K562 (cell line): Measurements from ENCODE around the gene FSCN2. TPM values are rescaled to one million over a fixed set of nuclear protein-coding genes. Genes with fewer than 3 reads are reported as not detected.

Source experiments
- MBD2 ChIP-seq: sonication (generic); IDR thresholded peaks from 2 replicates; pipeline ENCODE4 v1.6.1; 2016; ENCODE audit warnings: low read depth, borderline replicate concordance
- MGA ChIP-seq: fragments of 450-650 bp; IDR thresholded peaks from 2 replicates; pipeline ENCODE4 v1.6.1; 2016; ENCODE audit warnings: mild to moderate bottlenecking, moderate library complexity
- polyA plus RNA-seq, 8 experiments: library from polyadenylated mRNA; depleted of rRNA in 4 of 8; stranded (reverse) in 5 of 8; unstranded in 3 of 8; fragments of >200 nt; fragmentation: Nextera tagmentation in 2 of 8; fragmentation: Illumina TruSeq in 1 of 8; extraction: Ambion mirVana in 2 of 8; extraction: Trizol in 1 of 8; gene quantifications; 2 replicates each; pipeline versions ENCODE4 v1.2.1 to v1.2.3, GENCODE V29; 2011 to 2014; ENCODE audit warnings: inconsistent platforms in 1 of 8, missing spikeins in 1 of 8
- total RNA-seq, 7 experiments: library from RNA; depleted of rRNA in 6 of 7; stranded (reverse); fragments of >200 nt in 6 of 7; fragmentation: Illumina TruSeq in 2 of 7; extraction: Trizol in 2 of 7; gene quantifications; 2 replicates each; pipeline versions ENCODE4 v1.2.1 to v1.2.3, GENCODE V29; 2011 to 2021; ENCODE audit warnings: low replicate concordance in 1 of 7

The FSCN2 gene
- total and polyA plus RNA-seq, 9 of the 15 experiments (the other 6 are each of a cell fraction or from before 2014, with no cell fraction given) = 0.08 TPM; not detected in 8

GRCh38 chr17:81487487-81488275 lies 40.5 kb upstream of the FSCN2 start (continued):
- TF ChIP-seq MGA (peak; percentile 95), MBD2 (peak; percentile 30; the same call in 1 of the 2 replicates)
